ENCODE data around the gene ATG10.
"Not testable (repeated sequence)": the region's sequence is repeated elsewhere in the genome, so short reads cannot be mapped to it uniquely, and the experiment has no call there.

The ATG10 gene

DNA sequence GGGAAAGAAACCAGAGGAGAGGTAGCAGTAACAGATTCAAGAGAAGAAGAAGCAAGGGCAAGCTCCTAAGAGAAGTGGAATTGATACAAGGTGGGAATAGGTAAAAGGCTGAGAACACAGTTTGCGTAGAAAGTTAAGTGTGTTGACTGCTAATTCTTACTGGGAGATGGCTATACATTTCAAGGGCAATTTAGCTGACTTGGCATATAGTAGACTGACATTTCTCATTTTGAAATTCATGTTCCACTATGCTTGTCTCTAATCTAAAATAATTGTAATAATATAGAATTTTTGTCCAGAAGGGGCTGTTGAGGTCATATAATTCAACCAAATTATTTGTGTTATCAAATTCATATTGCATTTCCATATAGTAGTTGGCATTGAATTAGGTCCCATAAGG is 144.0 kb downstream of the ATG10 start:
- H3K27ac ChIP-seq, result no peak overlapping the region
- no peaks in the 10 kb centered on the region for H3K36me3 ChIP-seq
- H3K4me1 ChIP-seq, result no peaks in the 10 kb centered on the region
- intact Hi-C loops (cut with DNase I; ENCODE audit: low total_unique reads), result no loop called here
- TF ChIP-seq, protein P1, sequence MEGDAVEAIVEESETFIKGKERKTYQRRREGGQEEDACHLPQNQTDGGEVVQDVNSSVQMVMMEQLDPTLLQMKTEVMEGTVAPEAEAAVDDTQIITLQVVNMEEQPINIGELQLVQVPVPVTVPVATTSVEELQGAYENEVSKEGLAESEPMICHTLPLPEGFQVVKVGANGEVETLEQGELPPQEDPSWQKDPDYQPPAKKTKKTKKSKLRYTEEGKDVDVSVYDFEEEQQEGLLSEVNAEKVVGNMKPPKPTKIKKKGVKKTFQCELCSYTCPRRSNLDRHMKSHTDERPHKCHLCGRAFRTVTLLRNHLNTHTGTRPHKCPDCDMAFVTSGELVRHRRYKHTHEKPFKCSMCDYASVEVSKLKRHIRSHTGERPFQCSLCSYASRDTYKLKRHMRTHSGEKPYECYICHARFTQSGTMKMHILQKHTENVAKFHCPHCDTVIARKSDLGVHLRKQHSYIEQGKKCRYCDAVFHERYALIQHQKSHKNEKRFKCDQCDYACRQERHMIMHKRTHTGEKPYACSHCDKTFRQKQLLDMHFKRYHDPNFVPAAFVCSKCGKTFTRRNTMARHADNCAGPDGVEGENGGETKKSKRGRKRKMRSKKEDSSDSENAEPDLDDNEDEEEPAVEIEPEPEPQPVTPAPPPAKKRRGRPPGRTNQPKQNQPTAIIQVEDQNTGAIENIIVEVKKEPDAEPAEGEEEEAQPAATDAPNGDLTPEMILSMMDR (IDR thresholded peaks at IDR 0.05), result no peak
- no peak for DNase-seq
- H3K4me3 ChIP-seq, result no peak overlapping the region
- H3K9me3 ChIP-seq, result no peaks in the 10 kb centered on the region
- H3K27me3 ChIP-seq, result no peaks in the 10 kb centered on the region

DNA sequence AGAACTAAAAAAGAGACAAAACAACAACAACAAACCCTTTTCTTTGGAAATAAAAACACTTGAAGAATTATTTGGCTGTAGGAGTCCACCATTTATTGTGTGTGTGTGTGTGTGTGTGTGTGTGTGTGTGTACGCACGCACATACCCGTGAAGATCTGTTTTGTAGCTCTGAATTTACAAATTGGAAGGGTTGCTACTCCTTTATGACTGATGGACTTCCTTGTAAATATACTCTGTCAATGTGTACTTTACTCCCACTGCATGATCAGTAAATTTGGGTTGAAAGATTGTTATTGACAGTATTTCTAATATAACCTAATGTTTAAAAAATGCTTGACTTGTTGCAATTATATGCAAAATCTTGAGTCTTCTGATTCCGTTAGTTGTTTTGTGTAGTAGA is 148.1 kb downstream of the ATG10 start:
- DNase-seq, result no peak
- TF ChIP-seq, protein P1 (IDR thresholded peaks at IDR 0.05), result no peak
- H3K27me3 ChIP-seq, result no peaks in the 10 kb centered on the region
- H3K4me1 ChIP-seq, result no peaks in the 10 kb centered on the region
- intact Hi-C loops (cut with DNase I; ENCODE audit: low total_unique reads), result no loop called here
- H3K36me3 ChIP-seq, result peaks cover 0 to 6% (median 0%) of the 10 kb centered on the region in 3 donors
- H3K4me3 ChIP-seq, result no peak overlapping the region
- H3K9me3 ChIP-seq, result no peaks in the 10 kb centered on the region
- H3K27ac ChIP-seq, result no peak overlapping the region

DNA sequence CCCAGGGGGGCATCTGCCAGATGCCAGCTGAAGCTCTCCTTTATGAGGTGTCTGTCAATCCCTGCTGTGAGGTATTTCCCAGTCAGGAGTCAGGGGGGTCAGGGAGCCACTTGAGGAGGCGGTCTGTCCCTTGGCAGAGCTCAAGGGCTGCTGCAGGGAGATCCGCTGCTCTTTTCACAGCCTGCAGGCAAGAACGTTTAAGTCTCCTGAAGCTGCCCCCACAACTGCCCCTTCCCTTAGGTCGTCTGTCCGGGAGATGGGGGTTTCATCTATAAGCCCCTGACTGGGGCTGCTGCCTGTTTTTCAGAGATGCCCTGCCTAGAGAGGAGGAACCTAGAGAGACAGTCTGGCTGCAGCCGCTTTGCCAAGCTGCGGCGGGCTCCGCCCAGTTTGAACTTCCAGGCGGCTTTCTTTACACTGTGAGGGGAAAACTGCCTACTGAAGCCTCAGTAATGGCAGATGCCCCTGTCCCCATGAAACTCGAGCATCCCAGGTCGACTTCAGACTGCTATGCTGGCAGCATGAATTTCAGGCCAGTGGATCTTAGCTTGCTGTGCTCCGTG is 158.0 kb downstream of the ATG10 start:
- DNase-seq, result peak in 1 of 2 donors; percentile 53
- TF ChIP-seq, protein P1 (IDR thresholded peaks at IDR 0.05), result no peak
- H3K36me3 ChIP-seq, result no peaks in the 10 kb centered on the region
- no peak overlapping the region for H3K4me3 ChIP-seq
- peaks cover 0 to 21% (median 6%) of the 10 kb centered on the region in 3 donors for H3K9me3 ChIP-seq
- intact Hi-C loops (cut with DNase I; ENCODE audit: low total_unique reads), result no loop called here
- no peaks in the 10 kb centered on the region for H3K4me1 ChIP-seq
- no peaks in the 10 kb centered on the region for H3K27me3 ChIP-seq
- no peak overlapping the region for H3K27ac ChIP-seq

DNA sequence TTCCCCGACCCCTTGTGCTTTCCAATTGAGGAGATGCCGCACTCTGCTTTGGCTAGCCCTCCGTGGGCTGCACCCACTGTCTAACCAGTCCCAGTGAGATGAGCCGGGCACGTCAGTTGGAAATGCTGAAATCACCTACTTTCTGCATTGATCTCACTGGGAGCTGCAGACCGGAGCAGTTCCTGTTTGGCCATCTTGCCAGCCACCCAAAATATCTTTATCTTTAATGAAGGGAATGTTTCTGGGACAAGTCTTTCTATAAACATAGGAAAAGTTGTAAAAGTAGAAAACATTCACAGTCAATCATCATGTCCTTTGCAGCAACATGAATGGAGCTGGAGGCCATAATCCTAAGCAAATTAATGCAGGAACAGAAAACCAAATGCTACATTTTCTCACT is 158.8 kb downstream of the ATG10 start:
- DNase-seq, result peak in 1 of 2 donors; percentile 43
- no peaks in the 10 kb centered on the region for H3K36me3 ChIP-seq
- no peak overlapping the region for H3K27ac ChIP-seq
- H3K9me3 ChIP-seq, result peaks cover 0 to 21% (median 6%) of the 10 kb centered on the region in 3 donors
- intact Hi-C loops (cut with DNase I; ENCODE audit: low total_unique reads), result no loop called here
- TF ChIP-seq, protein P1 (IDR thresholded peaks at IDR 0.05), result no peak
- no peaks in the 10 kb centered on the region for H3K27me3 ChIP-seq
- no peak overlapping the region for H3K4me3 ChIP-seq
- H3K4me1 ChIP-seq, result no peaks in the 10 kb centered on the region

DNA sequence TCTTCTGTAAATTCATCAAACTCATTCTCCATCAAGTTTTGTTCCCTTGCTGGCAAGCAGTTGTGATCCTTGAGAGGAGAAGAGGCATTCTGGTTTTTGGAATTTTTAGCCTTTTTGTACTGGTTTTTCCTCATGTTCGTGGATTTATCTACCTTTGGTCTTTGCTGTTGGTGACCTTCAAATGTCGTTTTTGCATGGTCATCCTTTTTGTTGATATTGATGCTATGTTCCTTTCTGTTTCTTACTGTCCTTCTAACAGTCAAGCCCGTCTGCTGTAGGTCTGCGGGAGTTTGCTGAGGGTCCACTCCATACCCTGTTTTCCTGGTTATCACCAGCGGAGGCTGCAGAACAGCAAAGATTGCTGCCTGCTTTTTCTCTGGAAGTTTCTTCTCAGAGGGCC is 165.4 kb downstream of the ATG10 start:
- H3K27ac ChIP-seq, result no peak overlapping the region
- TF ChIP-seq, protein P1 (IDR thresholded peaks at IDR 0.05), result no peak
- no peaks in the 10 kb centered on the region for H3K27me3 ChIP-seq
- intact Hi-C loops (cut with DNase I; ENCODE audit: low total_unique reads), result no loop called here
- H3K4me3 ChIP-seq, result no peak overlapping the region
- no peaks in the 10 kb centered on the region for H3K4me1 ChIP-seq
- H3K36me3 ChIP-seq, result peaks cover 0 to 4% (median 0%) of the 10 kb centered on the region in 3 donors
- no peak for DNase-seq
- peaks cover 0 to 15% (median 3%) of the 10 kb centered on the region in 3 donors for H3K9me3 ChIP-seq

DNA sequence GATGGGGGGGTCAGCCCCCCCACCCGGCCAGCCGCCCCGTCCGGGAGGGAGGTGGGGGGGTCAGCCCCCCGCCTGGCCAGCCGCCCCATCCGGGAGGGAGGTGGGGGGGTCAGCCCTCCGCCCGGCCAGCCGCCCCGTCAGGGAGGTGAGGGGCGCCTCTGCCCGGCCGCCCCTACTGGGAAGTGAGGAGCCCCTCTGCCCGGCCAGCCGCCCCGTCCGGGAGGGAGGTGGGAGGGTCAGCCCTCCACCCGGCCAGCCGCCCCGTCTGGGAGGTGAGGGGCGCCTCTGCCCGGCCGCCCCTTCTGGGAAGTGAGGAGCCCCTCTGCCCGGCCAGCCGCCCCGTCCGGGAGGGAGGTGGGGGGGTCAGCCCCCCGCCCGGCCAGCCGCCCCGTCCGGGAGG is 168.0 kb downstream of the ATG10 start:
- H3K9me3 ChIP-seq; DNase-seq; H3K36me3 ChIP-seq; H3K4me1 ChIP-seq; H3K4me3 ChIP-seq; intact Hi-C loops (cut with DNase I; ENCODE audit: low total_unique reads); H3K27me3 ChIP-seq; H3K27ac ChIP-seq: not testable (repeated sequence)

Measured in tibial artery (tissue), 4 donors.